ENCODE measurements around the gene TSPY9.
"Not testable (repeated sequence)": the region's sequence is repeated elsewhere in the genome, so short reads cannot be mapped to it uniquely, and the experiment has no call there.

The TSPY9 gene

GRCh38 chrY:9486967-9487366 lies at the start of gene TSPY9:
TSPY9 (plus strand) TSS chrY:9487267; CDS start chrY:9487313, 46 bp downstream.
- not testable (repeated sequence) for DNase-seq (ENCODE audit: low spot score)

- DNase-seq (ENCODE audit: low spot score), result not testable (repeated sequence)
Observed at GRCh38 chrY:9466655-9467054, 20.4 kb upstream of the TSPY9 start, which contains the start of gene TSPY1. TSPY1 (plus strand) TSS chrY:9466955; CDS start chrY:9467001, 46 bp downstream.

GRCh38 chrY:9504396-9504795 lies 17.3 kb downstream of the TSPY9 start:
- not testable (repeated sequence) for DNase-seq (ENCODE audit: low spot score)

DNA sequence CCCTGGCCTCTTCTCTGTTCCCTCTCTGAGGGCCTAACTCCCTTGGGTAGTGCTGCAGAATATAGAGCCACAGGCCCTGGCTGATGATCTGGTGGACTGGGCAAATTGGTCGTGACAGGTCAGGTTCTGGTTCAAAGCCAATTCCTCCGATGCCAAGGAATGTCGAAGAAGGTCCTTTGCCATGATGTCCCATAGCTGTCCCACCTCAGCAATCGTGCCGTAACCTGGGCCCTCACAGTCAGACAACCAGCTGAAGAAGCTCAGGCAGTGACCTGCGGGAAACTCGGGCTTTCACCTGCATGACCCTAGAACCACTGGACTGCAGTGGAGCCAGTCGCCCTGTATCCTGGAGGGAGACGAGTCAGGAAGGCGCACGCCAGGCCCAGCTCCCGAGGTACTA lies 29.2 kb downstream of the TSPY9 start:
- not testable (repeated sequence) for DNase-seq (ENCODE audit: low spot score)

DNA sequence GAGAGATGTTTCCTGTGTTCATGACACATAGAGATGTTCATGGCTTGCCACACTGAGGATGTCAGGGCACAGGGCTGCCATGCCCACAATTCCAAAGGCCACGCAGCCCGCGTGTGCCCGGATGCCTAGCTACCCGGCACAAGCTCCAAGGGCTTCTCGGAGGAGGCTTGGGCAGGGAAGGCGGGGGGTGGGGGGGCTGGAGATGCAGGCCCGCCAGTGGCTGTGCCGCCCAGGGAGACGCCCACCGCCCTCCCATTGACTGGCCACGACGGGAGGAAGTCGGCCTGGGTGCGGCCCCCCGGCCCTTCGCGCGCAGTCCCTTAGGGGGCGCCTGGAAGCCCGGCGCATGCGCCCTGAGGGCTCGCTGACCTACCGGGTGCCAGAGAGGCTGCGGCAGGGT lies 40.5 kb downstream of the TSPY9 start, which contains the start of gene TSPY10:
Gene TSPY10 (plus strand): TSS at position 301 of the 400 bp plus-strand sequence. CDS start 46 bp downstream, at position 347.
- not testable (repeated sequence) for DNase-seq (ENCODE audit: low spot score)
